ENCODE data around the gene ZNF185.

ZNF185 gene

DNA sequence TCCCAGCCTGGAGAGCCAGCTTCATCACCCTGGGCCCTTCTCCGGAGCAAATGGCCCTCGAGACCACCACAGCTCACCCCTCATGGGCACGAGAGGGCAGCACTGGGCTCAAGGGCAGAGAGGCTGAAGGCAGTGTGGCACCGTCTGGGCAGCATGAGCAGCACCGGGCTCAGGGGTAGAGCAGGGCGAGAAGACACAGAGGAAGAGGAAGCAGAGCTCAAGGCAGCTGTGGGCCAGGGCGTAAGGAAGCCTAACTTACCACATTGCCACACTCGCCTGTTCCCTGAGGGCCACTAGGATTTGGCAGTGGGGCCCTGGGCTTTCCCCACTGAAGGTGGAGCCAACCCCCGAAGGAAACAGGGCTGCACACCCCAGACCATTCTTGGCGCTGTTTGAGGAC is 15.5 kb downstream of the ZNF185 start:
- no peak overlapping the region for H3K14ac ChIP-seq (ENCODE audit: low read length)
- peaks cover 0 to 15% (median 0%) of the 10 kb centered on the region in 3 experiments for H3K27me3 ChIP-seq (ENCODE audit: control insufficient read depth in 3 of 3, insufficient read depth in 3 of 3, low read depth in 1 of 3, low read length in 3 of 3)
- H3K9ac ChIP-seq (ENCODE audit: low read depth, low read length, poor library complexity) = no peak overlapping the region
- H2BK12ac ChIP-seq (ENCODE audit: low read length) = no peak overlapping the region
- WGBS, 2 donors (ENCODE audit: extremely low coverage in 2 of 2, insufficient read length in 2 of 2, insufficient replicate concordance in 1 of 2) = no CpG with 5 or more reads among the region's 10 CpGs
- no peak overlapping the region for H2BK5ac ChIP-seq (ENCODE audit: low read length)
- H2AK5ac ChIP-seq (ENCODE audit: low read depth, low read length) = no peak overlapping the region
- no peak overlapping the region for H2BK120ac ChIP-seq (ENCODE audit: low read depth, low read length)
- H3K4me3 ChIP-seq (ENCODE audit: low read length in 2 of 2) = no peak overlapping the region
- H2BK15ac ChIP-seq (ENCODE audit: low read length) = no peak overlapping the region
- H2AFZ ChIP-seq (ENCODE audit: low read length) = no peak overlapping the region
- H3K4me1 ChIP-seq (ENCODE audit: control insufficient read depth in 2 of 2, insufficient read depth in 1 of 2, low read depth in 1 of 2, low read length in 2 of 2) = peaks cover 2 to 5% of the 10 kb centered on the region in 2 donors
- no peak overlapping the region for H4K8ac ChIP-seq (ENCODE audit: low read depth, low read length)
- no peak overlapping the region for H3K4ac ChIP-seq (ENCODE audit: low read length)
- H3K79me1 ChIP-seq (ENCODE audit: low read depth, low read length) = peaks cover 5% of the 10 kb centered on the region
- peak overlapping the region; percentile 20 for H3K23ac ChIP-seq (ENCODE audit: low read depth, low read length, poor library complexity)
- no peak overlapping the region for H3K27ac ChIP-seq (replicated peaks; ENCODE audit: low read length)
- no peaks in the 10 kb centered on the region for H3K36me3 ChIP-seq (replicated peaks in 1 of 2; ENCODE audit: control insufficient read depth in 2 of 2, insufficient read depth in 2 of 2, low read length in 2 of 2)
- no peak overlapping the region for H4K91ac ChIP-seq (ENCODE audit: low read depth, low read length, poor library complexity)
- no peak overlapping the region for H3K4me2 ChIP-seq (ENCODE audit: insufficient read depth, low read length, poor library complexity, severe bottlenecking)
- no peaks in the 10 kb centered on the region for H3K9me3 ChIP-seq (replicated peaks in 1 of 2; ENCODE audit: control insufficient read depth in 2 of 2, insufficient read depth in 1 of 2, low read depth in 1 of 2, low read length in 2 of 2)
- no peak for DNase-seq (ENCODE audit: low spot score)
- no peak overlapping the region for H3K18ac ChIP-seq (ENCODE audit: low read length)

DNA sequence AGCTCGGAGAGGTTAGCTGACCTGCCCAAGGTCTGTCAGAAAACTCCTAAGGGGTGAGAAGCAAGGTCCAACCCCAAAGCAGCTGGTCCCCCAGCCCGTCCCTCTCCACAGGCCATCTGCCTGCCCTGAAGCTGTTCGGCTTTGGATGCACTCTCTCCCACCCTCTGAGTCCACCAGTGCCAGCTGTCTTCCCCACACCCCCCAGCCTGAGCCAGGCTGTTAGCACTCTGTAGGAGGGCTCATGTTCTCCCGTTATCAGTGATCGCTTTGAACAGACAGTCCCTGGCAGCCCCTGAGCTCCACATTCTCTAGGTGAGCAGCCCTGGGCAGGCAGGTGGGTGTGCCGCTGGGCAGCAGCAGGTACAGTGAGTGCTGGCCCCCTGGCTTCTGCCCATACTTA is 16.0 kb downstream of the ZNF185 start:
- Histone ChIP-seq H3K4me1 (ENCODE audit: control insufficient read depth in 2 of 2, insufficient read depth in 1 of 2, low read depth in 1 of 2, low read length in 2 of 2) (peaks cover 2 to 5% of the 10 kb centered on the region in 2 donors), H3K27ac (replicated peaks; ENCODE audit: low read length) (no peak overlapping the region), H2AFZ (ENCODE audit: low read length) (no peak overlapping the region), H3K36me3 (replicated peaks in 1 of 2; ENCODE audit: control insufficient read depth in 2 of 2, insufficient read depth in 2 of 2, low read length in 2 of 2) (no peaks in the 10 kb centered on the region), H4K8ac (ENCODE audit: low read depth, low read length) (no peak overlapping the region), H4K91ac (ENCODE audit: low read depth, low read length, poor library complexity) (no peak overlapping the region), H2BK15ac (ENCODE audit: low read length) (no peak overlapping the region), H3K18ac (ENCODE audit: low read length) (no peak overlapping the region), H3K27me3 (ENCODE audit: control insufficient read depth in 3 of 3, insufficient read depth in 3 of 3, low read depth in 1 of 3, low read length in 3 of 3) (peaks cover 0 to 19% (median 0%) of the 10 kb centered on the region in 3 experiments), H3K79me1 (ENCODE audit: low read depth, low read length) (peaks cover 2% of the 10 kb centered on the region), H2BK12ac (ENCODE audit: low read length) (no peak overlapping the region), H3K4me3 (ENCODE audit: low read length in 2 of 2) (no peak overlapping the region), H3K4me2 (ENCODE audit: insufficient read depth, low read length, poor library complexity, severe bottlenecking) (no peak overlapping the region), H3K14ac (ENCODE audit: low read length) (no peak overlapping the region), H2AK5ac (ENCODE audit: low read depth, low read length) (no peak overlapping the region), H3K23ac (ENCODE audit: low read depth, low read length, poor library complexity) (no peak overlapping the region), H2BK5ac (ENCODE audit: low read length) (no peak overlapping the region), H3K4ac (ENCODE audit: low read length) (no peak overlapping the region), H3K9me3 (replicated peaks in 1 of 2; ENCODE audit: control insufficient read depth in 2 of 2, insufficient read depth in 1 of 2, low read depth in 1 of 2, low read length in 2 of 2) (no peaks in the 10 kb centered on the region), H3K9ac (ENCODE audit: low read depth, low read length, poor library complexity) (no peak overlapping the region), H2BK120ac (ENCODE audit: low read depth, low read length) (no peak overlapping the region)
- WGBS, 2 donors (ENCODE audit: extremely low coverage in 2 of 2, insufficient read length in 2 of 2, insufficient replicate concordance in 1 of 2) = no CpG with 5 or more reads among the region's 6 CpGs
- DNase-seq (ENCODE audit: low spot score) = no peak

DNA sequence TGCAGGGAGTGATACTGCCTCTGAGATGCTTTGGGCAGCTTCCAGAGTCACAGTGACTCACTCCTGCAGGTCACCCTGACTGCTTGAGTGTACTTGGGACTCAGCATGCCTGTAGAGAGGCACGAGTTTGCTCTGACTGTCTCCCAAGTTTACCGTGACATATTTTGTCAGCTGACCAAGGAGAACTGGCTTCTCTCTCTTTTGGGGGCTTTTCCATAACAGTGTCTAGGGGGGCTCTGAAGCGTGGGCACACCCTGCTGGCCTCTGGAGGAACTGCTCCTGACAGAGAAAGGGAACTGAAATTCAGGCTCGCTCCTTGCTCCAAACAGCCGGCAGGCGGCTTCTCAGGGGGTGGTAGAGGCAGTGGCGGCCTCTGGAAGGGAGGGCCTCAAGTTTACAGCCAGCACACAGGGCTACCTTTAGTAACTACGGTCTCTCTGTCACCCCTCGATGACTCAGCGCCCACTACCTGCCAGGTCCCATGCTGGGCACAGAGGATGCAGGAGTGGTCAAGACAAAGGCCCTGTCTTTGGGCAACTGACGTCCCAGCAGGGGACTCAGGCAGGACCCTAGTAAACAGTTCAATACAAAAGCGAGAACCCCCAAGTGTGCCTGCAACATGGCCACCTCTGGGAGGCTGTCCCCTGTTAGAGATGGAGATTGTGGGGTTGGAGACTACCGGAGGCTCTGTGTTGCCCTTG is 17.8 kb downstream of the ZNF185 start:
- Histone ChIP-seq H3K4me2 (ENCODE audit: insufficient read depth, low read length, poor library complexity, severe bottlenecking) (no peak overlapping the region), H2BK12ac (ENCODE audit: low read length) (no peak overlapping the region), H3K4me3 (ENCODE audit: low read length in 2 of 2) (no peak overlapping the region), H3K9ac (ENCODE audit: low read depth, low read length, poor library complexity) (no peak overlapping the region), H3K23ac (ENCODE audit: low read depth, low read length, poor library complexity) (no peak overlapping the region), H2BK5ac (ENCODE audit: low read length) (no peak overlapping the region), H3K36me3 (replicated peaks in 1 of 2; ENCODE audit: control insufficient read depth in 2 of 2, insufficient read depth in 2 of 2, low read length in 2 of 2) (no peaks in the 10 kb centered on the region), H3K18ac (ENCODE audit: low read length) (peak overlapping the region; percentile 28), H3K14ac (ENCODE audit: low read length) (no peak overlapping the region), H3K9me3 (replicated peaks in 1 of 2; ENCODE audit: control insufficient read depth in 2 of 2, insufficient read depth in 1 of 2, low read depth in 1 of 2, low read length in 2 of 2) (no peaks in the 10 kb centered on the region), H2BK120ac (ENCODE audit: low read depth, low read length) (no peak overlapping the region), H3K79me1 (ENCODE audit: low read depth, low read length) (peaks cover 2% of the 10 kb centered on the region), H4K91ac (ENCODE audit: low read depth, low read length, poor library complexity) (no peak overlapping the region), H2BK15ac (ENCODE audit: low read length) (no peak overlapping the region), H3K4me1 (ENCODE audit: control insufficient read depth in 2 of 2, insufficient read depth in 1 of 2, low read depth in 1 of 2, low read length in 2 of 2) (peaks cover 2 to 5% of the 10 kb centered on the region in 2 donors), H2AK5ac (ENCODE audit: low read depth, low read length) (no peak overlapping the region), H3K27ac (replicated peaks; ENCODE audit: low read length) (no peak overlapping the region), H3K27me3 (ENCODE audit: control insufficient read depth in 3 of 3, insufficient read depth in 3 of 3, low read depth in 1 of 3, low read length in 3 of 3) (peaks cover 0 to 33% (median 0%) of the 10 kb centered on the region in 3 experiments), H2AFZ (ENCODE audit: low read length) (peak overlapping the region; percentile 62), H4K8ac (ENCODE audit: low read depth, low read length) (no peak overlapping the region), H3K4ac (ENCODE audit: low read length) (no peak overlapping the region)
- WGBS, 2 donors (ENCODE audit: extremely low coverage in 2 of 2, insufficient read length in 2 of 2, insufficient replicate concordance in 1 of 2) = no CpG with 5 or more reads among the region's 13 CpGs
- no peak for DNase-seq (ENCODE audit: low spot score)

DNA sequence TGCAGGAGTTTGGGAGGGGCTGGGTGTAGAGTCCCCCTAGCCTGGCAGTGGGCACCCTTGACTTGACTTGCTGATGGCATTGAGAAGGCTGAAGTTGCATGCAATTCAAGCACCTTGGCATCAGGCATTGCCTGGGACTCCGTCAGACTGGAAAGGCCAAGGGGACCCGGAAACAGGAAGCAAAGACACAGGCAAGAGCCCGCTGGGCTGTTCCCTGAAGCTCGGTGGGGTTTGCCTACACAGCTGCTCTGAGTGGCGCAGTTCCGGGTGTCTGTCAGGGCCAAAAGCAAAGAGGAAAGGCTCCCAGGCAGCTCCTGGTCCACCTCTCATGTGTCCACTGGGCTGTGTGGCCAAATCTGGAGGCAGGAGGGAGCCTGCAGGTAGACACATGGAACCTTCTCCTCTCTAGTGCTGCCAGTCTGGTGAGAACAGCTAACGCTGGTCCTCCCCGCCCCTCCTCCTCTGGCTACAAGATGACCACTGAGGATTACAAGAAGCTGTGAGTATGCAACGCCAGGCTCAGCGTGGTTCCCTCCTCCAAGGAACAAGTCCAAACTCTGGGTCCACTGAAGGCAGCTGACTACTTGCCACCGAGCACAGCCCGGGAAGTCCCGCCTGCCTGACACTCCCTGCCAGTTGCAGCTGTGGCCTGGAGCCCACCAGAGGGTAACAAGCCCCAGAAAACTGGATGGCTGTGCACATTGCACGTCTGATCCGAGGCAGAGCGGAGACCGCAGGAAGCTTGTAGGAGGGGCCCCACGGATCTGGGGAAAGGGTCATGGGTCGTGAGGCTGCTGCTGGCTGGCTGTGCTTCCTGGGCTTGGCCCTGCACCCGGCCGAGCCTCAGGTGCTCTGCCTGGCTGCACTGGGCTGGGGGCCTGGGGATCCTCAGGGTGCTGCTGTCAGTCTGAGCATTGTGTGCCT is 20.1 kb downstream of the ZNF185 start:
- Histone ChIP-seq H2BK15ac (ENCODE audit: low read length) (no peak overlapping the region), H2BK5ac (ENCODE audit: low read length) (no peak overlapping the region), H2BK120ac (ENCODE audit: low read depth, low read length) (no peak overlapping the region), H3K27ac (replicated peaks; ENCODE audit: low read length) (no peak overlapping the region), H3K9me3 (replicated peaks in 1 of 2; ENCODE audit: control insufficient read depth in 2 of 2, insufficient read depth in 1 of 2, low read depth in 1 of 2, low read length in 2 of 2) (no peaks in the 10 kb centered on the region), H3K9ac (ENCODE audit: low read depth, low read length, poor library complexity) (no peak overlapping the region), H3K4me1 (ENCODE audit: control insufficient read depth in 2 of 2, insufficient read depth in 1 of 2, low read depth in 1 of 2, low read length in 2 of 2) (peaks cover 2 to 5% of the 10 kb centered on the region in 2 donors), H4K91ac (ENCODE audit: low read depth, low read length, poor library complexity) (no peak overlapping the region), H3K4me2 (ENCODE audit: insufficient read depth, low read length, poor library complexity, severe bottlenecking) (no peak overlapping the region), H3K4me3 (ENCODE audit: low read length in 2 of 2) (no peak overlapping the region), H3K18ac (ENCODE audit: low read length) (no peak overlapping the region), H2AK5ac (ENCODE audit: low read depth, low read length) (no peak overlapping the region), H2BK12ac (ENCODE audit: low read length) (no peak overlapping the region), H3K4ac (ENCODE audit: low read length) (no peak overlapping the region), H3K79me1 (ENCODE audit: low read depth, low read length) (no peaks in the 10 kb centered on the region), H3K36me3 (replicated peaks in 1 of 2; ENCODE audit: control insufficient read depth in 2 of 2, insufficient read depth in 2 of 2, low read length in 2 of 2) (no peaks in the 10 kb centered on the region), H3K27me3 (ENCODE audit: control insufficient read depth in 3 of 3, insufficient read depth in 3 of 3, low read depth in 1 of 3, low read length in 3 of 3) (peaks cover 0 to 38% (median 0%) of the 10 kb centered on the region in 3 experiments), H3K14ac (ENCODE audit: low read length) (no peak overlapping the region), H4K8ac (ENCODE audit: low read depth, low read length) (no peak overlapping the region), H3K23ac (ENCODE audit: low read depth, low read length, poor library complexity) (no peak overlapping the region), H2AFZ (ENCODE audit: low read length) (peak overlapping the region; percentile 19)
- no CpG with 5 or more reads among the region's 21 CpGs for WGBS, 2 donors (ENCODE audit: extremely low coverage in 2 of 2, insufficient read length in 2 of 2, insufficient replicate concordance in 1 of 2)
- no peak for DNase-seq (ENCODE audit: low spot score)
